ENCODE data around the gene LIF. TPM values are rescaled to one million over a fixed set of nuclear protein-coding genes. Genes with fewer than 3 reads are reported as not detected.

LIF gene
- total RNA-seq = under 0.01 and 0.26 TPM in 2 replicates

GRCh38 chr22:30245985-30246813 lies at the start of gene LIF:
Gene LIF, minus strand, starts transcription at chr22:30246759. Its CDS starts 64 bp downstream, at chr22:30246695.
- FAIRE-seq (no peak), DNase-seq (ENCODE audit: low read depth) (no peak)
- peak; percentile 28 for TF ChIP-seq CTCF (IDR thresholded peaks at IDR 0.05; ENCODE audit: insufficient read depth, low read length, severe bottlenecking)

GRCh38 chr22:30296324-30296723 lies 49.8 kb upstream of the LIF start:
- no peak for FAIRE-seq
- Histone ChIP-seq H3K4me3 (ENCODE audit: low read depth, low read length) (no peak overlapping the region), H3K27me3 (ENCODE audit: control insufficient read depth, insufficient read depth, low read length) (no peaks in the 10 kb centered on the region), H3K36me3 (ENCODE audit: control insufficient read depth, insufficient read depth, low read length) (peaks cover 28% of the 10 kb centered on the region)
- no peak for DNase-seq (ENCODE audit: low read depth)
- no peak for TF ChIP-seq CTCF (IDR thresholded peaks at IDR 0.05; ENCODE audit: insufficient read depth, low read length, severe bottlenecking)

More at GRCh38 chr22:30245985-30246813, at the start of gene LIF:
- peak within 1 kb of the TSS; percentile 60 for H3K4me3 ChIP-seq (ENCODE audit: low read depth, low read length)
- no peaks in the 10 kb centered on the region for H3K27me3 ChIP-seq (ENCODE audit: control insufficient read depth, insufficient read depth, low read length)
- no peaks in the 10 kb centered on the region for H3K36me3 ChIP-seq (ENCODE audit: control insufficient read depth, insufficient read depth, low read length)

- DNase-seq (ENCODE audit: low read depth) = no peak
Observed at GRCh38 chr22:30295576-30295975, 49.0 kb upstream of the LIF start.

GRCh38 chr22:30294830-30295229 lies 48.3 kb upstream of the LIF start:
- DNase-seq (ENCODE audit: low read depth) (no peak), FAIRE-seq (no peak)
- Histone ChIP-seq H3K4me3 (ENCODE audit: low read depth, low read length) (no peak overlapping the region), H3K27me3 (ENCODE audit: control insufficient read depth, insufficient read depth, low read length) (no peaks in the 10 kb centered on the region), H3K36me3 (ENCODE audit: control insufficient read depth, insufficient read depth, low read length) (peaks cover 24% of the 10 kb centered on the region)
- TF ChIP-seq CTCF (IDR thresholded peaks at IDR 0.05; ENCODE audit: insufficient read depth, low read length, severe bottlenecking) = no peak

More at GRCh38 chr22:30295576-30295975, 49.0 kb upstream of the LIF start:
- Histone ChIP-seq H3K27me3 (ENCODE audit: control insufficient read depth, insufficient read depth, low read length) (no peaks in the 10 kb centered on the region), H3K4me3 (ENCODE audit: low read depth, low read length) (no peak overlapping the region), H3K36me3 (ENCODE audit: control insufficient read depth, insufficient read depth, low read length) (peaks cover 24% of the 10 kb centered on the region)
- FAIRE-seq = no peak
- no peak for TF ChIP-seq CTCF (IDR thresholded peaks at IDR 0.05; ENCODE audit: insufficient read depth, low read length, severe bottlenecking)

GRCh38 chr22:30294066-30294465 lies 47.5 kb upstream of the LIF start:
- Histone ChIP-seq H3K27me3 (ENCODE audit: control insufficient read depth, insufficient read depth, low read length) (no peaks in the 10 kb centered on the region), H3K36me3 (ENCODE audit: control insufficient read depth, insufficient read depth, low read length) (peaks cover 24% of the 10 kb centered on the region), H3K4me3 (ENCODE audit: low read depth, low read length) (no peak overlapping the region)
- TF ChIP-seq CTCF (IDR thresholded peaks at IDR 0.05; ENCODE audit: insufficient read depth, low read length, severe bottlenecking) = no peak
- no peak for FAIRE-seq
- no peak for DNase-seq (ENCODE audit: low read depth)
